ENCODE measurements around the gene SNX6.
"Not testable (repeated sequence)": the region's sequence is repeated elsewhere in the genome, so short reads cannot be mapped to it uniquely, and the experiment has no call there.

The SNX6 gene

DNA sequence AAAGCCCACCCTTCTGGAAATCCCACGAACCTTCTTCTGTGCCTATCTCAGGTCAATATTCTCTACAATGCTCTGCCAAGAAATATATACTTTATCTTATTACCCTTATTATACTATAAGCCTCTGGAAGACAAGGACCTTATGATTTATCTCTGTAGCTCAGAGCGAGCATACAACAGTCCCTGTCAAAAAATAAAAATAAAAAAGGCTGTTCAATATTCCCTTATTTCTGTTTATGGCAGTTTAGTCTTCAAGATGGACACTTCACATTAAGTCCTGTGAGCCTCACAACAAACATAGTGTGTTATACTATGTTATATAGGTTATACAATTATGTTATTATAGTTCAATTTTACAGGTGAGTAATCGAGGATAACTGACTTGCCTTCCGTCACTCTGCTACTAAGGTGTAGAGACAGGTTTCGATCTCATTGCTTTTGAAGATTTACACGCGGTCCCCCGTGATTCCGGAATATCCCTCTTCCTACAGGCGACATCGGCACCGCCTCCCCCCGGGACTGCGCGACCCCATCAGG, 91.0 kb downstream of the SNX6 start:
- Mint-ChIP-seq H3K4me1 (ENCODE audit: low read depth) (peaks cover 17% of the 10 kb centered on the region), H3K9me3 (no peaks in the 10 kb centered on the region), H3K27ac (peak overlapping the region; percentile 99), H3K36me3 (ENCODE audit: low read depth) (peaks cover 8% of the 10 kb centered on the region), H3K4me3 (peak overlapping the region; percentile 99), H3K27me3 (ENCODE audit: low read depth) (no peaks in the 10 kb centered on the region)

DNA sequence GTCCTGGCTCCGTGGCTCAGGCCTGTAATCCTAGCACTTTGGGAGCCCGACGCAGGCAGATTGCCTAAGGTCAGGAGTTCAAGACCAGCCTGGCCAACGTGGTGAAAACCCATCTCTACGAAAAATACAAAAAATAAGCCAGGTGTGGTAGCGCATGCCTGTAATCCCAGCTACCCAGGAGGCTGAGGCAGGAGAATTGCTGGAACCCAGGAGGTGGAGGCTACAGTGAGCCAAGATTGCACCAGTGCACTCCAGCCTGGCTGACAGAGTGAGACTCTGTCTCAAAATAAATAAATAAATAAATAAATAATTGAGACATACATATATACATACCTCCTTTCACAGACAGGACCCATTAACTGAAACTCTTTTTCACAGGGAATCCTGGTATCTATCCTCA, 91.9 kb downstream of the SNX6 start:
- Mint-ChIP-seq H3K4me1 (ENCODE audit: low read depth) (peaks cover 20% of the 10 kb centered on the region), H3K4me3 (peak overlapping the region; percentile 99), H3K36me3 (ENCODE audit: low read depth) (peaks cover 13% of the 10 kb centered on the region)
- not testable (repeated sequence) for H3K27ac Mint-ChIP-seq; H3K9me3 Mint-ChIP-seq; H3K27me3 Mint-ChIP-seq (ENCODE audit: low read depth)

DNA sequence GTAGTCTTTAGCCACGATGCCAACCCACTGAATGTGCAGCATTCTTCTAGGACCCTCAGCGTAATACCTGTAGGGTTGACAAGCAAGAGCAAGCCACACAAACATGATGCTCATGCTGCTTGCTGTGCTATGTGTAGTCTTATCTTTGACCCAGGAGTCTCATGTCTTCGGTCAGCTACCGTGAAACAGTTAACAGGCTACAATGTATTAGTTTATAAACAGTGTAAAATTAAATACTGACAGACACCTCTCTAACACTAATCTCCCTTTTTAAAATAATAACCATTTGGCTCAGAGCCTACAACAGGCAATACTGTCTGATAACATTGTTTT, 92.3 kb downstream of the SNX6 start:
- Mint-ChIP-seq H3K4me1 (ENCODE audit: low read depth) (peaks cover 20% of the 10 kb centered on the region), H3K27me3 (ENCODE audit: low read depth) (no peaks in the 10 kb centered on the region), H3K9me3 (no peaks in the 10 kb centered on the region), H3K4me3 (no peak overlapping the region), H3K27ac (no peak overlapping the region), H3K36me3 (ENCODE audit: low read depth) (peaks cover 13% of the 10 kb centered on the region)

DNA sequence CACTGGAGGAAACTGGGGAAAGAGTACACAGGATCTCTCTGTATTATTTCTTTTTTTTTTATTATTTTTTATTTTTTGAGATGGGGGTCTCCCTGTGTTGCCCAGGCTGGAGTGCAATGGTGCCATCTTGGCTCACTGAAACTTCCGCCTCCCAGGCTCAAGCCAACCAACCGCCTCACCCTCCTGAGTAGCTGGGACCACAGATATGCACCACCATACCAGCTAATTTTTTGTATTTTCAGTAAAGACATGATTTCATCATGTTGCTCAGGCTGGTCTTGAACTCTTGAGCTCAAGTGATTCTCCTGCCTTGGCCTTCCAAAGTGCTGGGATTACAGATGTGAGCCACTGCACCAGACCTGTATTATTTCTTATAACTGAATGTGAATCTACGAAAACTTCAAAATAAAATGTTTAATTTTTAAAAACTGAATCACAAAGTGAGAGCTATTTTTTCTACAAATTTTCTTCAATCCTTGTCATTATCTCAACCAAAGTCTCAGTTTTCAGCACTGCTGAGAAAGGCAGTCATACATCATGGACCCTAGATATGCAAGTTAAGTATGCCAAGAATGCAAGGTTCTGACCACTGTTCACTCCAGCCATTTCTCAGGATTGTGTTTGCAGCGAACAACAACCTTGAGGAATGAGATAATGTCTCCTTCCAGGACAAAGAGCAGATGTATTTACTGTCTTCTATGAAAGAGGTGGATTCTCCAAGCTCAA, 92.8 kb downstream of the SNX6 start:
- Mint-ChIP-seq H3K4me3 (no peak overlapping the region), H3K9me3 (no peaks in the 10 kb centered on the region), H3K27me3 (ENCODE audit: low read depth) (no peaks in the 10 kb centered on the region), H3K4me1 (ENCODE audit: low read depth) (peaks cover 20% of the 10 kb centered on the region), H3K36me3 (ENCODE audit: low read depth) (peaks cover 16% of the 10 kb centered on the region), H3K27ac (no peak overlapping the region)

DNA sequence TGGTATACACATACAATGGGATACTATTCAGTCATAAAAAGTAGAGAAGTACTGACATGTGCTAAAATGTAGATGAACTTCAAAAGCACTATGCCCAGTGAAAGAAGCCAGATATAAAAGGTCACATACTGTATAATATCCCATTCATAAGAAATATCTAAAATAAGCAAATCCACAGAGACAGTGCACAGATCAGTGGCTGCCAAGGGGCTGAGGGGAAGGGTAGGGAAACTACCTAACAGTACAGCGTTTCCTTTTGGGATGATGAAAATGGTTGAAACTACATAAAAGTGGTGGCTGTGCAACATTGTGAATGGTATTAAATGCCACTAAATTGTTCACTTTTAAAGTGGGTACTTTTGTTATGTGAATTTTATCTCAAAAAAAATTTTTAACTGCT, 102.4 kb downstream of the SNX6 start:
- Mint-ChIP-seq H3K4me1 (ENCODE audit: low read depth) (no peaks in the 10 kb centered on the region), H3K27ac (no peak overlapping the region), H3K9me3 (no peaks in the 10 kb centered on the region), H3K27me3 (ENCODE audit: low read depth) (no peaks in the 10 kb centered on the region), H3K4me3 (no peak overlapping the region), H3K36me3 (ENCODE audit: low read depth) (peaks cover 31% of the 10 kb centered on the region)

DNA sequence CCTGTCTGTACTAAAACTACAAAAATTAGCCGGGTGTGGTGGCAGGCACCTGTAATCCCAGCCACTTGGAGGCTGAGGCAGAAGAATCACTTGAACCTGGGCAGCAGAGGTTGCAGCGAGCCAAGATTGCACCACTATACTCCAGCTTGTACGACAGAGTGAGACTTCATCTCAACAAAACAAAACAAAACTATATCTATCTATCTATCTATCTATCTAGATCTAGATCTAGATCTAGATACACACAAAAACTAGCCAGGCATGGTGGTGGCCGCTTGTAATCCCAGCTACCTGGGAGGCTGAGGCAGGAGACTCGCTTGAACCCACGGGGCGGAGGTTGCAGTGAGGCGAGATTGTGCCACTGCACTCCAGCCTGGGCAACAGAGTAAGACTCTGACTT, 105.7 kb downstream of the SNX6 start:
- not testable (repeated sequence) for H3K9me3 Mint-ChIP-seq; H3K4me1 Mint-ChIP-seq (ENCODE audit: low read depth); H3K27ac Mint-ChIP-seq; H3K4me3 Mint-ChIP-seq; H3K27me3 Mint-ChIP-seq (ENCODE audit: low read depth)
- peaks cover 44% of the 10 kb centered on the region for H3K36me3 Mint-ChIP-seq (ENCODE audit: low read depth)

DNA sequence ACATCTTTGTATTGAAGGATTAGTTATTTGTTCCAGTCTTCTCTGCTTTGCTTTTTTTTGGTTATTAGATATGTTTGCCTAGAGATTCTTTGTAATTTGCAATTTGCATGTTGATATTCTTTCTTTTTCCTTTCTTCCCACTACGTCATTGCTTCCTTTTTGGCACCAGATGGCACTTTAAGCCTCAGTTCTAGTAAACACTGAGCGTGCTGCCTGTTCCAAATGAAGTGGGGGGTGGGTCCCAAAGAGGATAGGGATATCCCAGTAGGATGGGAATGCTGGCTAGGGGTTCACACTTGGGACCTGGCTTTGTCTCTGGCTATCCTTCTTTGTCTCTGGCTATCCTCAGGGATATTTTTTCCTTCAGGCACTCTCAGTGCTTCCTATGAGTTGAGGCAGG, 107.5 kb downstream of the SNX6 start:
- H3K36me3 Mint-ChIP-seq (ENCODE audit: low read depth): peaks cover 50% of the 10 kb centered on the region
- H3K4me1 Mint-ChIP-seq (ENCODE audit: low read depth): no peaks in the 10 kb centered on the region
- H3K27me3 Mint-ChIP-seq (ENCODE audit: low read depth): no peaks in the 10 kb centered on the region
- H3K4me3 Mint-ChIP-seq: no peak overlapping the region
- no peaks in the 10 kb centered on the region for H3K9me3 Mint-ChIP-seq
- H3K27ac Mint-ChIP-seq: no peak overlapping the region

DNA sequence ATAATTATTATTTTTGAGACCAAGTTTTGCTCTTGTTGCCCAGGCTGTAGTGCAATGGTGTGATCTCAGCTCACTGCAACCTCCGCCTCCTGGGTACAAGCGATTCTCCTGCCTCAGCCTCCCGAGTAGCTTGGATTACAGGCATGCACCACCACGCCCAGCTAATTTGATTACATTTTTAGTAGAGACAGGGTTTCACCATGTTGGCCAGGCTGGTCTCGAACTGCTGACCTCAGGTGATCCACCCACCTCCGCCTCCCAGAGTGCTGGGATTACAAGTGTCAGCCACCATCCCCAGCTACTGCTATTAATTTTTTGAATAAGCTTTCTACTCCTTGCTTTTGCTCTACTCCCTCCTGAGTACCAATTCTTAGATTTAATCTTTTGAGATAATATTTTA, 108.9 kb downstream of the SNX6 start:
- H3K36me3 Mint-ChIP-seq (ENCODE audit: low read depth): peaks cover 50% of the 10 kb centered on the region
- H3K27ac Mint-ChIP-seq; H3K4me3 Mint-ChIP-seq; H3K9me3 Mint-ChIP-seq; H3K27me3 Mint-ChIP-seq (ENCODE audit: low read depth); H3K4me1 Mint-ChIP-seq (ENCODE audit: low read depth): not testable (repeated sequence)

DNA sequence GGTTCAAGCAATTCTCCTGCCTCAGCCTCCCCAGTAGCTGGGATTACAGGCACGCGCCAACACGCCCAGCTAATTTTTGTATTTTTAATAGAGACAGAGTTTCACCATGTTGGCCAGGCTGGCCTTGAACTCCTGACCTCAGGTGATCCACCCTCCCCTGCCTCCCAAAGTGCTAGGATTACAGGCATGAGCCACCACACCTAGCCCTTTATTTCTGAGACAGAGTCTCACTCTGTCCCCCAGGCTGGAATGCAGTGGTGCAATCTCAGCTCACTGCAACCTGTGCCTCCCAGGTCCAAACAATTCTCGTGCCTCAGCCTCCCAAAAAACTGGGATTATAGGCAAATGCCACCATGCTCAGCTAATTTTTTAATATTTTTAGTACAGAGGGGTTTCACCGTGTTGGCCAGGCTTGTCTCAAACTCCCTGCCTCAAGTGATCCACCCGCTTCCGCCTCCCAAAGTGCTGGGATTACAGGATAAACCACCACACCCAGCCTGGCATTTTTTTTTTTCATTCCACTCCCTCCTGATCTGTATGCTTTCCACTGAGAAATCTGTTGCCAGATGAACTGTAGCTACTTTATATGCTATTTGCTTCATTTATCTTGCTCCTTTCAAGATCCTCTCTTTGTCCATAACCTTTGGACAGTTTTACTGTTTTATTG, 109.5 kb downstream of the SNX6 start:
- H3K4me1 Mint-ChIP-seq (ENCODE audit: low read depth); H3K4me3 Mint-ChIP-seq; H3K27me3 Mint-ChIP-seq (ENCODE audit: low read depth); H3K27ac Mint-ChIP-seq; H3K9me3 Mint-ChIP-seq: not testable (repeated sequence)
- peaks cover 54% of the 10 kb centered on the region for H3K36me3 Mint-ChIP-seq (ENCODE audit: low read depth)
